ENCODE measurements around the gene CD63. TPM values are rescaled to one million over a fixed set of nuclear protein-coding genes. Genes with fewer than 3 reads are reported as not detected.
A peak's percentile ranks its signal among the peaks of the same experiment; 100 is the strongest.

Gene CD63
- total RNA-seq, 1 experiment from 2014 or later: 879 TPM

- TF ChIP-seq REST (IDR thresholded peaks at IDR 0.05; ENCODE audit: insufficient read depth in 1 of 2, low read depth in 2 of 2, low read length in 1 of 2) (no peak), SIN3A (IDR thresholded peaks at IDR 0.05; ENCODE audit: borderline replicate concordance, insufficient read depth, low read depth, low read length) (no peak), CTCF (IDR thresholded peaks at IDR 0.05) (no peak), POLR2AphosphoS5 (IDR thresholded peaks at IDR 0.05; ENCODE audit: low read depth, low read length) (no peak), TCF7L2 (IDR thresholded peaks at IDR 0.05; ENCODE audit: low read depth, low read length) (no peak)
- POLR2A ChIA-PET: no interaction called here
Observed at GRCh38 chr12:55683676-55684075, 45.1 kb downstream of the CD63 start.

GRCh38 chr12:55682087-55682796 is 46.6 kb downstream of the CD63 start:
- BruUV-seq (replicated peaks): no TSS peak
- H3K9me3 ChIP-seq (ENCODE audit: control insufficient read depth, insufficient read depth, low read depth, low read length): no peaks in the 10 kb centered on the region
- peaks cover 5% of the 10 kb centered on the region; the same call in 1 of the 2 replicates for H3K4me1 ChIP-seq (ENCODE audit: control insufficient read depth, insufficient read depth, low read length)
- POLR2A ChIA-PET: no interaction called here
- peak overlapping the region; percentile 38 to 64 for H3K4me3 ChIP-seq (ENCODE audit: low read depth in 2 of 2, low read length in 2 of 2)
- intact Hi-C loops (cut with micrococcal nuclease; ENCODE audit: unreplicated experiment) (no loop called here), in situ Hi-C loops (cut with HindIII; ENCODE audit: low pct_unique_long_range_greater_than_20kb, low sequenced_read_pairs) (no loop called here)
- TF ChIP-seq POLR2AphosphoS5 (IDR thresholded peaks at IDR 0.05; ENCODE audit: low read depth, low read length): no peak
- no peak for TF ChIP-seq REST (IDR thresholded peaks at IDR 0.05; ENCODE audit: insufficient read depth in 1 of 2, low read depth in 2 of 2, low read length in 1 of 2)
- H3K36me3 ChIP-seq (ENCODE audit: control insufficient read depth, insufficient read depth, low read length): no peaks in the 10 kb centered on the region
- ATAC-seq (peak; percentile 54), DNase-seq (ENCODE audit: low read depth, low spot score) (no peak)
- no peaks in the 10 kb centered on the region for H3K27me3 ChIP-seq (ENCODE audit: control insufficient read depth, insufficient read depth, low read length)
- CTCF ChIA-PET: interaction anchor here (0.6 to 1.4 kb wide), 12 partner anchors 11 to 681 kb away, joined by 3 to 11 read pairs (median 4); no protein-coding TSS in a partner anchor
- H3K27ac ChIP-seq (ENCODE audit: low read length): 0 out of 2 replicates have a peak overlapping the region, but pooled peaks have one; percentile 18

More at GRCh38 chr12:55683676-55684075, 45.1 kb downstream of the CD63 start:
- no peak overlapping the region for H3K4me3 ChIP-seq (ENCODE audit: low read depth in 2 of 2, low read length in 2 of 2)
- no peak for DNase-seq (ENCODE audit: low read depth, low spot score)
- no peak for ATAC-seq
- no peaks in the 10 kb centered on the region for H3K9me3 ChIP-seq (ENCODE audit: control insufficient read depth, insufficient read depth, low read depth, low read length)
- H3K36me3 ChIP-seq (ENCODE audit: control insufficient read depth, insufficient read depth, low read length): no peaks in the 10 kb centered on the region
- CTCF ChIA-PET: no interaction called here
- intact Hi-C loops (cut with micrococcal nuclease; ENCODE audit: unreplicated experiment): no loop called here
- H3K27ac ChIP-seq (ENCODE audit: low read length): no peak overlapping the region
- no TSS peak for BruUV-seq (replicated peaks)
- no peaks in the 10 kb centered on the region for H3K27me3 ChIP-seq (ENCODE audit: control insufficient read depth, insufficient read depth, low read length)
- in situ Hi-C loops (cut with HindIII; ENCODE audit: low pct_unique_long_range_greater_than_20kb, low sequenced_read_pairs): no loop called here
- H3K4me1 ChIP-seq (ENCODE audit: control insufficient read depth, insufficient read depth, low read length): peaks cover 5% of the 10 kb centered on the region; the same call in 1 of the 2 replicates
